Measurements from ENCODE around the gene ADM. TPM values are rescaled to one million over a fixed set of nuclear protein-coding genes. Genes with fewer than 3 reads are reported as not detected.

Gene ADM
- total RNA-seq, 1 donor from 2014 or later, result 239 TPM

- Mint-ChIP-seq H3K36me3 (ENCODE audit: unreplicated experiment) (no peaks in the 10 kb centered on the region), H3K27ac (ENCODE audit: unreplicated experiment) (peak overlapping the region; percentile 84), H3K4me3 (ENCODE audit: unreplicated experiment) (no peak overlapping the region), H3K9me3 (ENCODE audit: unreplicated experiment) (no peaks in the 10 kb centered on the region), H3K4me1 (ENCODE audit: unreplicated experiment) (peaks cover 29% of the 10 kb centered on the region), H3K27me3 (ENCODE audit: unreplicated experiment) (no peaks in the 10 kb centered on the region)
- TF ChIP-seq CTCF (IDR thresholded peaks at IDR 0.05), result no peak
- DNase-seq (ENCODE audit: extremely low spot score, unreplicated experiment), result no peak
Observed at GRCh38 chr11:10317776-10318526, 13.1 kb downstream of the ADM start.

- DNase-seq (ENCODE audit: extremely low spot score, unreplicated experiment), result no peak
- no peak for TF ChIP-seq CTCF (IDR thresholded peaks at IDR 0.05)
- Mint-ChIP-seq H3K36me3 (ENCODE audit: unreplicated experiment) (no peaks in the 10 kb centered on the region), H3K4me1 (ENCODE audit: unreplicated experiment) (peaks cover 34% of the 10 kb centered on the region), H3K9me3 (ENCODE audit: unreplicated experiment) (no peaks in the 10 kb centered on the region), H3K4me3 (ENCODE audit: unreplicated experiment) (no peak overlapping the region), H3K27me3 (ENCODE audit: unreplicated experiment) (no peaks in the 10 kb centered on the region), H3K27ac (ENCODE audit: unreplicated experiment) (no peak overlapping the region)
Observed at GRCh38 chr11:10318527-10318802, 13.6 kb downstream of the ADM start.

- no peaks in the 10 kb centered on the region for H3K36me3 Mint-ChIP-seq (ENCODE audit: unreplicated experiment)
- no peak overlapping the region for H3K4me3 Mint-ChIP-seq (ENCODE audit: unreplicated experiment)
- no peak for DNase-seq (ENCODE audit: extremely low spot score, unreplicated experiment)
- H3K9me3 Mint-ChIP-seq (ENCODE audit: unreplicated experiment), result no peaks in the 10 kb centered on the region
- no peak overlapping the region for H3K27ac Mint-ChIP-seq (ENCODE audit: unreplicated experiment)
- no peaks in the 10 kb centered on the region for H3K27me3 Mint-ChIP-seq (ENCODE audit: unreplicated experiment)
- no peak for TF ChIP-seq CTCF (IDR thresholded peaks at IDR 0.05)
- peaks cover 45% of the 10 kb centered on the region for H3K4me1 Mint-ChIP-seq (ENCODE audit: unreplicated experiment)
Observed at GRCh38 chr11:10319702-10320558, 15.1 kb downstream of the ADM start.

GRCh38 chr11:10320736-10321465 lies 16.0 kb downstream of the ADM start:
- peaks cover 54% of the 10 kb centered on the region for H3K4me1 Mint-ChIP-seq (ENCODE audit: unreplicated experiment)
- H3K27ac Mint-ChIP-seq (ENCODE audit: unreplicated experiment), result peak overlapping the region; percentile 0
- no peaks in the 10 kb centered on the region for H3K27me3 Mint-ChIP-seq (ENCODE audit: unreplicated experiment)
- H3K4me3 Mint-ChIP-seq (ENCODE audit: unreplicated experiment), result no peak overlapping the region
- DNase-seq (ENCODE audit: extremely low spot score, unreplicated experiment), result no peak
- H3K36me3 Mint-ChIP-seq (ENCODE audit: unreplicated experiment), result no peaks in the 10 kb centered on the region
- TF ChIP-seq CTCF (IDR thresholded peaks at IDR 0.05), result no peak
- H3K9me3 Mint-ChIP-seq (ENCODE audit: unreplicated experiment), result no peaks in the 10 kb centered on the region

GRCh38 chr11:10322401-10322800 lies 17.5 kb downstream of the ADM start:
- H3K4me3 Mint-ChIP-seq (ENCODE audit: unreplicated experiment), result no peak overlapping the region
- no peak for DNase-seq (ENCODE audit: extremely low spot score, unreplicated experiment)
- TF ChIP-seq CTCF (IDR thresholded peaks at IDR 0.05), result no peak
- H3K27me3 Mint-ChIP-seq (ENCODE audit: unreplicated experiment), result no peaks in the 10 kb centered on the region
- H3K4me1 Mint-ChIP-seq (ENCODE audit: unreplicated experiment), result peaks cover 59% of the 10 kb centered on the region
- H3K27ac Mint-ChIP-seq (ENCODE audit: unreplicated experiment), result peak overlapping the region; percentile 94
- H3K36me3 Mint-ChIP-seq (ENCODE audit: unreplicated experiment), result no peaks in the 10 kb centered on the region
- H3K9me3 Mint-ChIP-seq (ENCODE audit: unreplicated experiment), result no peaks in the 10 kb centered on the region

Measured in osteocyte (in vitro differentiated cells).